ENCODE results near the gene EPAS1.

EPAS1 gene

GRCh38 chr2:46318579-46319460 lies 21.6 kb downstream of the EPAS1 start:
- in situ Hi-C loops (cut with MboI; ENCODE audit: low sequenced_read_pairs) = no loop called here

DNA sequence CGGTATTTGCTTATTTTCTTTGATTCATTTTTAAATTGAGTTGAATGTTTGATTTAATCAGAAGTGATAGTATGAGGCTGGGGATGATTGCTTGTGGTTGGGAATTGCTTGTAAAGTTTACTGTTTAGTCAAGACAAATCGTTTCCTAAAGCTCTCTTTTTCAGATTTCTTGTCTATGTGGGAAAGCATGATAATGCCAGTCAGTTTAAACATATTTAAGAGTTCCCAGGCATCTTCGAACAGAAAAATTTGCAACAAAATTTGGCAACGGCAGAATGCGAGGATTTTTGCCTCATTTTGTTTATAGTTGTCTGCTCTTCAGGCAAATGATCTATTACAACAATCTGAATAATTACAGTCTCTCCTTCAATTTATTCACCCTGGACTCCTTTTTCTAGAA lies 22.5 kb downstream of the EPAS1 start:
- in situ Hi-C loops (cut with MboI; ENCODE audit: low sequenced_read_pairs) = no loop called here

- in situ Hi-C loops (cut with MboI; ENCODE audit: low sequenced_read_pairs) = no loop called here
These were observed 22.9 kb downstream of the EPAS1 start for GRCh38 chr2:46320141-46320567.

GRCh38 chr2:46323730-46324129 lies 26.5 kb downstream of the EPAS1 start:
- in situ Hi-C loops (cut with MboI; ENCODE audit: low sequenced_read_pairs) = no loop called here

- in situ Hi-C loops (cut with MboI; ENCODE audit: low sequenced_read_pairs) = no loop called here
These were observed 28.1 kb downstream of the EPAS1 start for GRCh38 chr2:46325182-46325928.

DNA sequence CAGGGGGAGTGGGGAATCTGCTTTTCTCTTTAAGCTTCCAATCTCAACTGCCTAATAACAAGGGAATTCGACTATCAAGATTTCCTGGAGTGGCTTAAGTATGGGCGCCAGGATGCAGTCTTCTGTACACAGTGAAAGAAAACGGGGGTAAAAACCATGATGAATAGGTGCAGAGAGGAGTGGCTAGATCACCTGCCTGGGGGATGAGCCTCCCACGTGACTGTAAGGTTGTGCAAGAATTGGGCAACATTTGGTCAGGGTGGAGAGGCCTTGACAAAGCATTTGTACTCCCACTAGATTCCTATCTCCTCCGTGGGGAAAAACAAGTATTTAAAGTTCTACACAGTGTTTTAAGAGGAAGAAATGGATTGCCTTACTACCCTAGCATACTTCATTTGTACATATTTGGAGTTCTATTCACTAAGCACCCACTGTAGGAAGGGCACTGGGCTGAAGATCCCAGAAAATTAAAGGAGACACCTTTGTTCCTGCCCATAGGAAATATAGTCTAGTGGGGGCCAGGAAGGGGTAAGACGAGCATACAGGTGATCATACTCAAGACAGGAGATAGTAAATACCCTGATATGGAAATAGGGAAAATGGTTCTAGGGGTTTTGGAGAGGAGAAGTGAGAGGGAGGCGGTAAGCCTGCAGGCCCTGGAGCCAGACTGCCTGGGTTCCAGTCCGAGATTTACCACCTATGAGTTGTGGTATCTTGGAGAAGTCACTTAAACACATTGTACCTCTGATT lies 29.2 kb downstream of the EPAS1 start:
- in situ Hi-C loops (cut with MboI; ENCODE audit: low sequenced_read_pairs) = no loop called here

DNA sequence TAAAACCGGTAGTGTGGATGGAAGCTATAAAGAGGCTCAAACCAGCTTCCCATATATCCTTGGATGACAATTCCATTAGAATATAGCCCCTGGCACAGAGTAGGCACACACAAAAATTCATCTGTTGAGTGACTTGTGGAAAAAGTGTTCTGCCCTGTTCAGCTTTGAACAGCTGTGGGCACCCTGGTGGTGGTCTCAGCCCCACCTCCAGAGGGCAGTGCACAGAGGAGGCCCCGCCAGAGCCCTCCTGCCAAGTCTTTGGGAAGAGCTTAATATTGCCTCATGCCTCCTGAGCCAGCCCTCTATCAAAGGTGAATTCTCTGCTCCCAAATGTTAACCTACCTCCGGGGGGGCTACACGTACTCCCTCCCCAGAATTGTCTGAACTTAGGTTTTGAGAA lies 30.4 kb downstream of the EPAS1 start:
- in situ Hi-C loops (cut with MboI; ENCODE audit: low sequenced_read_pairs) = no loop called here

DNA sequence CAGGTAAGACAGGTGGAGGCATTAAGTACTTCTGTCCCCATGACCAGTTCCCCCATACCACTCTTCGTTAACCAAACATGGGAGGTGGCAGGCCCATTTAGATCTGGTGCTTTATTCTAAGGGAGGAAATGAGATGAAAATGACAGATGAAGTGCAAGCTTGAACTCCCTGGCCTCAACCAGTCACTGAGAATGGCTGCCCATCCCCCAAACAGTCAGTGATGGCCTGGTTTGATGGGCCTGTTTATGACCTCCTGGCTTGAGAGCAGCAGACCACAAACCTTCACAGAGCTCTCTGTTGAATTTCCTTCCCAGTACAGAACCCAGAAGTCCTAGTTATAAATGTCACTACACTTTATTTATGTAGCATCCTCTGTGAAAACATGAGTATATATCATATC lies 31.1 kb downstream of the EPAS1 start:
- in situ Hi-C loops (cut with MboI; ENCODE audit: low sequenced_read_pairs) = no loop called here

DNA sequence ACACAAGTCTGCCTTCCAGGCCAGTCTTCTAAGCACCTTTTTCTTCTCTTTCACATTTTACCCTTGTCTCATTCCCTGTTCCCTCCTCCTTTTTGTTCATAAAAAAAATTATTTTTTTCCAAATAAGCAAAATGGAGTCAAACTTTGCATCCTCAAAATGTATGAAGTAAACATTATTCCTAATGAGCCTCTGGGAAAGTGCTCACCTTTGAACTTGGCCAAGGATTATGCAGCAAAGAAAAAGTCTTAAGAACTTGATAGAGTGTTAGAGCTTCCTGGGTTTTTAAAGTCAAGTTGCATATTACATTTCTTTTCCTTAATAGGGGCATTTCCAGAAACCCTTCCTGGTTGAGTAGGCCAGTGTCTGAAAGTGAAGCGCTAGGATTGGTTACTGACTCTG lies 31.6 kb downstream of the EPAS1 start:
- in situ Hi-C loops (cut with MboI; ENCODE audit: low sequenced_read_pairs) = no loop called here

- in situ Hi-C loops (cut with MboI; ENCODE audit: low sequenced_read_pairs) = no loop called here
These were observed 32.1 kb downstream of the EPAS1 start for GRCh38 chr2:46329340-46329739.

DNA sequence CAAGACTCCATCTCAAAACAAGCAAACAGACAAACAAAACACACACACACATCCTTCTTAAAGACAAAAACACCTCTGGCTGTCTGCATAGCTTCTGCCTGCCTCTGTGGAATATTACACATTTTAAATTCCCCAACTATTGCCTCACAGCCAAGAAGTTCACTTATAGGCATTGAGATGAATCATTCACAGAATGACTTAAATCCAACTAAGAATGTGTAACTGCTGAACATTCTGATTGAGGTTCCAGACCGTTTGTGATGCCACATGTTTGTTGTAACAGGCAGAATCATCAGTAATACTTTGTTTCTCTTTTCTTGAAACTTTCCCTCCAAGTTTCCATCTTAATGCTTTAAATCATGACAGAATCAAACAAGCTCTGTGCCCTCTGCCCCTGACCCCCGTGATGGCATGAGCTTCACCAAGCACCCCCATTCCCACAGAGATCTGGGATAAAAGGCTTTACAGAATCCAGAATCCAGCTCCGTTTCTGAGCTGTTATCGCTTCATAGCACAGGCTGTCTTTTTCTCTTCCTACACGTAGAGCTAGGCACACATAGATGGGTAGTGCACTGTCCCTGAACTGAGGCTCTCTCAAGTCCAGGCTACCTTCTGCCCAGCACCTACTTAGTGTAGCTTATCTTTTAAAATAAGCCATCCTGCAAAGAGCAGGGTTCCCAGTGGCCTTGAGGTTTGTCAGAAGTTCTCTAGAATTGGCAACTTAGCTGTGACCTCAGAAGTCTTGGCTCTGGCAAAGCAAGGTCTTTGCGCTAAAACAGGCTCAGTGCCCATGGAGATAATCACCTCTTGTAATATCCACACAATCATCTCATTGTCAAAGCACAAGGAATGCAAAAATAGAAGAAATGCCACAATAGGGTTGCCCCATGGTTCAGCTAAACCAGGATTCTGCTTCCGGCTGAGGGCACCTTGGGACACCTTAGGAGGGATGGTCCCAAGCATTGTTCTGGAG lies 32.9 kb downstream of the EPAS1 start:
- in situ Hi-C loops (cut with MboI; ENCODE audit: low sequenced_read_pairs) = no loop called here

GRCh38 chr2:46331109-46331766 lies 34.0 kb downstream of the EPAS1 start:
- in situ Hi-C loops (cut with MboI; ENCODE audit: low sequenced_read_pairs) = no loop called here

GRCh38 chr2:46332686-46333281 lies 35.6 kb downstream of the EPAS1 start:
- in situ Hi-C loops (cut with MboI; ENCODE audit: low sequenced_read_pairs) = no loop called here

DNA sequence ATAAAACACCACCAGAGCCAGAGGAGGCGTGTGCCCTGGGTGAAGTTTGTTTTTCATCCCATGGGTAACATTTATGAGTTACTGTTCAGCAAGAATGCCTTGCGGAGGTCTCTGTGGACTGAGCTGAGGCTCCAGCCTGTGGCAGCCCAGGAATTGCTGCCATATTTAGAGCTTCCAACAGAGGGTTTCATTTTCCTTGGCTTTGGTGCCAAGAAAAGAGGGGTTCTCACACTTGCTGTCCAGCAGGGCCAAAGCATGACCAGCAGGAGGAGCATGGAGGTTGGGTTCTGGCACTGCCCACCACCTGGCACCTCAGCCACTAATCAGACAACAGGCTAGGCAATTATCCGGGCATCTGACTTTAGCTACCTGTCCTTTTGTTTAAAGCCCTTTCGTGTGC lies 36.7 kb downstream of the EPAS1 start:
- in situ Hi-C loops (cut with MboI; ENCODE audit: low sequenced_read_pairs) = no loop called here

GRCh38 chr2:46334389-46335271 lies 37.4 kb downstream of the EPAS1 start:
- in situ Hi-C loops (cut with MboI; ENCODE audit: low sequenced_read_pairs) = no loop called here

GRCh38 chr2:46335391-46336282 lies 38.4 kb downstream of the EPAS1 start:
- in situ Hi-C loops (cut with MboI; ENCODE audit: low sequenced_read_pairs) = no loop called here

DNA sequence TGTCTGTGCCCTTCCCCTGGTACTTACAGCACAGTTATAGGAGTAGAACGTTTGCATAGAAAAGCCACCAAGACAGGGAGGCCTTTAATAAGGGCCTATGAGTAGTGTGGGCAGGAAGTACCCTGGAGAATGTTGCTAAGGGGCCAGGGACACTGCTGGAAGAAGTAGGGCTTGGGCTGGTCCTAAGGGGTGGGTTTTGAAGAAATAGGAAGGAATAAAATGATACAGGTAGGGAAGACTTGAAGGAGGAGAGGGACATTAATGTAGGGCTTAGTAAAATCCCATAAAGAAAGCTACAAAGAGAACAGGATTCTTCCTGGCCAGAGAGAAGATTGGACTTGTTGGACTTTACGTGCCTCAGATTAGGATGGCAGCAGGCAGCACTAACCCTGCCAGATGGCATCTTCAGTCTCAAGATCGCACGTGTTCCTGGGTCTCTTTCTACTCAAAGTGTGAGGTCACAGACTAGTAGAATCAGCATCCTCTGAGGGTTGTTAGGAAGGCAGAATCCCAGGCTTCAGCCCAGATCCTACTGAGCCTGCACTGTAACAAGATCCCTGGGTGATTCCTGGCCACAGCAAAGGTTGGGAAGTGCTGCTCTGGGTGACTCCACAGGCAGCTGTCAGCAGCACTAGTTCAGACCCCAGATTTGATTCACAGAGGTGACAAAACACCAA lies 39.2 kb downstream of the EPAS1 start:
- in situ Hi-C loops (cut with MboI; ENCODE audit: low sequenced_read_pairs) = no loop called here

Data from HL-60/S4 treated with retinoic acid at 250 ng/mL for 4 days and 3 days (cell line).